NB4 (cell line): Measurements from ENCODE around the gene ST8SIA3.

ENCODE experiments used
- DNase-seq: peaks from one replicate; pipeline ENCODE4 v3.0.0; 2010; ENCODE audit warnings: low read depth
- H3K4me3 ChIP-seq: one replicate; pipeline ENCODE4 v1.5.1; 2011; ENCODE audit warnings: mild to moderate bottlenecking, low read depth, low read length, moderate library complexity
- CTCF ChIP-seq: IDR thresholded peaks from one replicate; pipeline ENCODE4 v1.5.1; 2012; ENCODE audit warnings: low read depth, low read length
- MAX ChIP-seq: IDR thresholded peaks from 2 replicates; pipeline ENCODE4 v1.6.1; 2011; ENCODE audit warnings: low read depth, low read length
- MYC ChIP-seq: IDR thresholded peaks from 2 replicates; pipeline ENCODE4 v1.6.1; 2011; ENCODE audit warnings: low read depth, low read length
- POLR2A ChIP-seq: IDR thresholded peaks from 2 replicates; pipeline ENCODE4 v1.6.1; 2011; ENCODE audit warnings: mild to moderate bottlenecking; ENCODE audit not compliant: insufficient read length; ENCODE audit errors: extremely low read depth

ST8SIA3 gene

GRCh38 chr18:57326718-57327323, 25.5 kb upstream of the ST8SIA3 start:
- no peak overlapping the region for H3K4me3 ChIP-seq
- TF ChIP-seq MYC (no peak), CTCF (no peak), POLR2A (no peak)
- no peak for DNase-seq

- DNase-seq: no peak
- no peak overlapping the region for H3K4me3 ChIP-seq
- no peak for TF ChIP-seq POLR2A
- TF ChIP-seq MAX: no peak
- no peak for TF ChIP-seq CTCF
- no peak for TF ChIP-seq MYC
Observed at GRCh38 chr18:57328665-57329064, 23.7 kb upstream of the ST8SIA3 start.

GRCh38 chr18:57329856-57330255, 22.5 kb upstream of the ST8SIA3 start:
- no peak for DNase-seq
- TF ChIP-seq CTCF (no peak), POLR2A (no peak), MAX (no peak), MYC (no peak)
- H3K4me3 ChIP-seq: no peak overlapping the region

- H3K4me3 ChIP-seq: no peak overlapping the region
- TF ChIP-seq MYC: no peak
- no peak for TF ChIP-seq CTCF
- no peak for TF ChIP-seq POLR2A
- TF ChIP-seq MAX: no peak
- no peak for DNase-seq
Observed at GRCh38 chr18:57331718-57332117, 20.6 kb upstream of the ST8SIA3 start.

GRCh38 chr18:57333940-57334339, 18.4 kb upstream of the ST8SIA3 start:
- TF ChIP-seq CTCF (no peak), POLR2A (no peak), MAX (no peak), MYC (no peak)
- no peak overlapping the region for H3K4me3 ChIP-seq
- peak; percentile 37 for DNase-seq

- TF ChIP-seq MYC (no peak), CTCF (no peak), POLR2A (no peak), MAX (no peak)
Observed at GRCh38 chr18:57334383-57334782, 18.0 kb upstream of the ST8SIA3 start.

More at GRCh38 chr18:57334383-57334782, 18.0 kb upstream of the ST8SIA3 start:
- no peak overlapping the region for H3K4me3 ChIP-seq
- no peak for DNase-seq
